Measurements from ENCODE around the gene RAB11FIP3.

DNA sequence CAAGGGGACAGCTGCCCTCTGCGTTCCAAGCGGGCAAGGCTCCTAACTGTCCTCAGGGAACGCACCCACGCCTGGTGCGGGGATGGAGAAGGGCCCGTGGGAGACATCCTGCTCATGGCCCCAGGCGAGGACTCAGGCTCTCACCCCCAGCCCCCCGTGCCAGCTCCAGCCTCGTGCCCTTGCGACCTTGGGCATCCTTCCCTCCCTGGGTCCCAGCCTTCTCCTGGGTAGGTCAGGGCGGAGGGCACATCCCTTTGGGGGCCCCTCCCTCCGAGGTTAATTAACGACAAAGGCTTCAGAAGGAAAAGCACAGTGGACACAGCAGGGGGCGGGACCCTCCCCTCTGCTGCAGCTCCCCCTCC lies 46.6 kb upstream of the RAB11FIP3 start:
- TF ChIP-seq EP300 (IDR thresholded peaks at IDR 0.05; ENCODE audit: borderline replicate concordance), result no peak
- TF ChIP-seq, protein P1, sequence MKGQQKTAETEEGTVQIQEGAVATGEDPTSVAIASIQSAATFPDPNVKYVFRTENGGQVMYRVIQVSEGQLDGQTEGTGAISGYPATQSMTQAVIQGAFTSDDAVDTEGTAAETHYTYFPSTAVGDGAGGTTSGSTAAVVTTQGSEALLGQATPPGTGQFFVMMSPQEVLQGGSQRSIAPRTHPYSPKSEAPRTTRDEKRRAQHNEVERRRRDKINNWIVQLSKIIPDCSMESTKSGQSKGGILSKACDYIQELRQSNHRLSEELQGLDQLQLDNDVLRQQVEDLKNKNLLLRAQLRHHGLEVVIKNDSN (IDR thresholded peaks at IDR 0.05), result no peak
- TF ChIP-seq RAD21 (IDR thresholded peaks at IDR 0.05; ENCODE audit: low read depth), result no peak
- TF ChIP-seq TAF1 (IDR thresholded peaks at IDR 0.05; ENCODE audit: low read depth), result no peak
- no peak for TF ChIP-seq TCF12 (IDR thresholded peaks at IDR 0.05; ENCODE audit: low read depth)
- TF ChIP-seq ZBTB7A (IDR thresholded peaks at IDR 0.05; ENCODE audit: low read depth), result peak; percentile 98
- TF ChIP-seq, protein P2, sequence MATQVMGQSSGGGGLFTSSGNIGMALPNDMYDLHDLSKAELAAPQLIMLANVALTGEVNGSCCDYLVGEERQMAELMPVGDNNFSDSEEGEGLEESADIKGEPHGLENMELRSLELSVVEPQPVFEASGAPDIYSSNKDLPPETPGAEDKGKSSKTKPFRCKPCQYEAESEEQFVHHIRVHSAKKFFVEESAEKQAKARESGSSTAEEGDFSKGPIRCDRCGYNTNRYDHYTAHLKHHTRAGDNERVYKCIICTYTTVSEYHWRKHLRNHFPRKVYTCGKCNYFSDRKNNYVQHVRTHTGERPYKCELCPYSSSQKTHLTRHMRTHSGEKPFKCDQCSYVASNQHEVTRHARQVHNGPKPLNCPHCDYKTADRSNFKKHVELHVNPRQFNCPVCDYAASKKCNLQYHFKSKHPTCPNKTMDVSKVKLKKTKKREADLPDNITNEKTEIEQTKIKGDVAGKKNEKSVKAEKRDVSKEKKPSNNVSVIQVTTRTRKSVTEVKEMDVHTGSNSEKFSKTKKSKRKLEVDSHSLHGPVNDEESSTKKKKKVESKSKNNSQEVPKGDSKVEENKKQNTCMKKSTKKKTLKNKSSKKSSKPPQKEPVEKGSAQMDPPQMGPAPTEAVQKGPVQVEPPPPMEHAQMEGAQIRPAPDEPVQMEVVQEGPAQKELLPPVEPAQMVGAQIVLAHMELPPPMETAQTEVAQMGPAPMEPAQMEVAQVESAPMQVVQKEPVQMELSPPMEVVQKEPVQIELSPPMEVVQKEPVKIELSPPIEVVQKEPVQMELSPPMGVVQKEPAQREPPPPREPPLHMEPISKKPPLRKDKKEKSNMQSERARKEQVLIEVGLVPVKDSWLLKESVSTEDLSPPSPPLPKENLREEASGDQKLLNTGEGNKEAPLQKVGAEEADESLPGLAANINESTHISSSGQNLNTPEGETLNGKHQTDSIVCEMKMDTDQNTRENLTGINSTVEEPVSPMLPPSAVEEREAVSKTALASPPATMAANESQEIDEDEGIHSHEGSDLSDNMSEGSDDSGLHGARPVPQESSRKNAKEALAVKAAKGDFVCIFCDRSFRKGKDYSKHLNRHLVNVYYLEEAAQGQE (IDR thresholded peaks at IDR 0.05; ENCODE audit: low read depth), result no peak
- TF ChIP-seq CEBPB (IDR thresholded peaks at IDR 0.05), result no peak
- TF ChIP-seq, protein P3, sequence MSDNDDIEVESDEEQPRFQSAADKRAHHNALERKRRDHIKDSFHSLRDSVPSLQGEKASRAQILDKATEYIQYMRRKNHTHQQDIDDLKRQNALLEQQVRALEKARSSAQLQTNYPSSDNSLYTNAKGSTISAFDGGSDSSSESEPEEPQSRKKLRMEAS (IDR thresholded peaks at IDR 0.05), result no peak
- no peak for TF ChIP-seq EGR1 (IDR thresholded peaks at IDR 0.05)
- no peak for TF ChIP-seq NFIC (IDR thresholded peaks at IDR 0.05)
- no peak for TF ChIP-seq YY1 (IDR thresholded peaks at IDR 0.05; ENCODE audit: low read depth)
- no peak for TF ChIP-seq CREB1 (IDR thresholded peaks at IDR 0.05; ENCODE audit: low read depth)
- no peak for TF ChIP-seq TEAD4 (IDR thresholded peaks at IDR 0.05)
